ENCODE data around the gene MYH11. TPM values are rescaled to one million over a fixed set of nuclear protein-coding genes. Genes with fewer than 3 reads are reported as not detected.

The MYH11 gene
- total and polyA plus RNA-seq, 10 of the 15 experiments (the other 5 are each of a cell fraction or from before 2014, with no cell fraction given): 0.01 to 1.9 (median 0.13) TPM; not detected in 1

GRCh38 chr16:15843635-15844279, 13.1 kb downstream of the MYH11 start:
- Histone ChIP-seq H3K9ac (ENCODE audit: control insufficient read depth, insufficient read depth, low read length) (no peak overlapping the region), H3K4me1 (ENCODE audit: control insufficient read depth, insufficient read depth, low read length) (no peaks in the 10 kb centered on the region), H3K36me3 (ENCODE audit: control insufficient read depth in 2 of 2, insufficient read depth in 2 of 2, low read length in 1 of 2) (no peaks in the 10 kb centered on the region), H3K9me3 (replicated peaks; ENCODE audit: control insufficient read depth, insufficient read depth, low read length) (no peaks in the 10 kb centered on the region), H3K27me3 (replicated peaks in 1 of 2; ENCODE audit: control insufficient read depth in 2 of 2, insufficient read depth in 2 of 2, low read length in 1 of 2) (no peaks in the 10 kb centered on the region), H3K4me3 (no peak overlapping the region), H3K27ac (ENCODE audit: control insufficient read depth, insufficient read depth) (no peak overlapping the region), H4K20me1 (ENCODE audit: control insufficient read depth, insufficient read depth) (no peaks in the 10 kb centered on the region), H3K4me2 (ENCODE audit: control insufficient read depth, insufficient read depth) (no peak overlapping the region), H3K79me2 (ENCODE audit: control insufficient read depth, insufficient read depth, low read length) (no peaks in the 10 kb centered on the region), H2AFZ (ENCODE audit: control insufficient read depth, low read depth, low read length) (no peak overlapping the region)
- ATAC-seq: no peak
- 79% methylated on average over 10 of the region's 10 CpGs for WGBS (ENCODE audit: insufficient coverage, insufficient replicate concordance, low lambda C conversion rate, missing lambda C conversion rate)
- in situ Hi-C loops (cut with MboI): no loop called here
- FAIRE-seq: no peak
- SMC1A ChIA-PET (ENCODE audit: uncharacterized antibody, unreplicated experiment): interaction anchor here (0.6 to 0.8 kb wide), 2 partner anchors 10 to 12 kb away, joined by 3 read pairs; no protein-coding TSS in a partner anchor
- BruUV-seq (replicated peaks): no TSS peak
- RAD21 ChIA-PET (ENCODE audit: unreplicated experiment): no interaction called here
- CTCF ChIA-PET: interaction anchor here (0.9 to 1.2 kb wide), 3 partner anchors 21 to 88 kb away, joined by 3 to 5 read pairs (median 3); no protein-coding TSS in a partner anchor
- DNase-seq (ENCODE audit: low read depth, low spot score): no peak
- POLR2A ChIA-PET: no interaction called here
- intact Hi-C loops (cut with micrococcal nuclease; ENCODE audit: unreplicated experiment): no loop called here
- no peak for TF ChIP-seq MTA2 (IDR thresholded peaks at IDR 0.05; ENCODE audit: low read depth)
- TF ChIP-seq ZNF217 (IDR thresholded peaks at IDR 0.05): no peak
- no peak for TF ChIP-seq E2F8 (IDR thresholded peaks at IDR 0.05; ENCODE audit: low read depth, partially characterized antibody)
- no peak for TF ChIP-seq ETV6 (conservative IDR thresholded peaks at IDR 0.05 in 1 of 2, IDR thresholded peaks at IDR 0.05 in 1 of 2; ENCODE audit: borderline replicate concordance in 1 of 2, low read depth in 1 of 2)
- no peak for TF ChIP-seq ZSCAN29 (IDR thresholded peaks at IDR 0.05)
- TF ChIP-seq ZBTB40 (IDR thresholded peaks at IDR 0.05; ENCODE audit: borderline replicate concordance): no peak
- no peak for TF ChIP-seq SMAD1 (IDR thresholded peaks at IDR 0.05; ENCODE audit: low read depth, partially characterized antibody)
- TF ChIP-seq POLR2A (IDR thresholded peaks at IDR 0.05; ENCODE audit: low read depth, low read length): no peak
- no peak for TF ChIP-seq USF1 (IDR thresholded peaks at IDR 0.05; ENCODE audit: borderline replicate concordance, extremely low read length, insufficient read depth, low read depth, low read length)
- TF ChIP-seq NBN (IDR thresholded peaks at IDR 0.05): no peak
- no peak for TF ChIP-seq SIX5 (IDR thresholded peaks at IDR 0.05; ENCODE audit: low read depth, low read length, severe bottlenecking)
- no peak for TF ChIP-seq SPI1 (IDR thresholded peaks at IDR 0.05; ENCODE audit: borderline replicate concordance, insufficient read depth, low read depth, low read length)
- TF ChIP-seq IRF4 (IDR thresholded peaks at IDR 0.05; ENCODE audit: low read depth, low read length): no peak
- TF ChIP-seq CHD4 (IDR thresholded peaks at IDR 0.05): no peak
- TF ChIP-seq BMI1 (IDR thresholded peaks at IDR 0.05; ENCODE audit: borderline replicate concordance): no peak
- no peak for TF ChIP-seq SMARCA5 (IDR thresholded peaks at IDR 0.05)
- TF ChIP-seq STAT3 (IDR thresholded peaks at IDR 0.05; ENCODE audit: low read depth, low read length): no peak
- TF ChIP-seq KDM1A (IDR thresholded peaks at IDR 0.05; ENCODE audit: borderline replicate concordance): no peak
